ENCODE measurements around the gene ZKSCAN8. TPM values are rescaled to one million over a fixed set of nuclear protein-coding genes. Genes with fewer than 3 reads are reported as not detected.

Gene ZKSCAN8
- total RNA-seq, 1 experiment from 2014 or later, result 12.0 TPM

- no peak overlapping the region for H3K4me2 ChIP-seq (ENCODE audit: low read length)
- H3K27ac ChIP-seq (ENCODE audit: low read length), result no peak overlapping the region
- no peaks in the 10 kb centered on the region for H4K20me1 ChIP-seq (ENCODE audit: low read length)
- no peaks in the 10 kb centered on the region for H3K36me3 ChIP-seq (ENCODE audit: low read depth, low read length)
- H3F3A ChIP-seq (ENCODE audit: low read length, unreplicated experiment), result no peaks in the 10 kb centered on the region
- ChIA-PET POLR2A (ENCODE audit: unreplicated experiment) (no interaction called here), CTCF (interaction anchor here (0.7 kb wide), 1 partner anchor 149 kb away, joined by 4 read pairs; no protein-coding TSS in a partner anchor)
- peaks cover 7% of the 10 kb centered on the region for H3K4me1 ChIP-seq (ENCODE audit: insufficient read depth, low read length)
- no peak for DNase-seq
- intact Hi-C loops (cut with micrococcal nuclease), result no loop called here
- H3K9me2 ChIP-seq (replicated peaks; ENCODE audit: low read length), result no peaks in the 10 kb centered on the region
- no TSS peak for BruUV-seq (replicated peaks)
- H3K79me2 ChIP-seq (ENCODE audit: low read length), result no peaks in the 10 kb centered on the region
- TF ChIP-seq EZH2phosphoT487 (IDR thresholded peaks at IDR 0.05; ENCODE audit: borderline replicate concordance, low read length), result no peak
- TF ChIP-seq, protein P1, sequence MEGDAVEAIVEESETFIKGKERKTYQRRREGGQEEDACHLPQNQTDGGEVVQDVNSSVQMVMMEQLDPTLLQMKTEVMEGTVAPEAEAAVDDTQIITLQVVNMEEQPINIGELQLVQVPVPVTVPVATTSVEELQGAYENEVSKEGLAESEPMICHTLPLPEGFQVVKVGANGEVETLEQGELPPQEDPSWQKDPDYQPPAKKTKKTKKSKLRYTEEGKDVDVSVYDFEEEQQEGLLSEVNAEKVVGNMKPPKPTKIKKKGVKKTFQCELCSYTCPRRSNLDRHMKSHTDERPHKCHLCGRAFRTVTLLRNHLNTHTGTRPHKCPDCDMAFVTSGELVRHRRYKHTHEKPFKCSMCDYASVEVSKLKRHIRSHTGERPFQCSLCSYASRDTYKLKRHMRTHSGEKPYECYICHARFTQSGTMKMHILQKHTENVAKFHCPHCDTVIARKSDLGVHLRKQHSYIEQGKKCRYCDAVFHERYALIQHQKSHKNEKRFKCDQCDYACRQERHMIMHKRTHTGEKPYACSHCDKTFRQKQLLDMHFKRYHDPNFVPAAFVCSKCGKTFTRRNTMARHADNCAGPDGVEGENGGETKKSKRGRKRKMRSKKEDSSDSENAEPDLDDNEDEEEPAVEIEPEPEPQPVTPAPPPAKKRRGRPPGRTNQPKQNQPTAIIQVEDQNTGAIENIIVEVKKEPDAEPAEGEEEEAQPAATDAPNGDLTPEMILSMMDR (conservative IDR thresholded peaks at IDR 0.05; ENCODE audit: low read depth, low read length), result no peak
- no peak for TF ChIP-seq EZH2 (IDR thresholded peaks at IDR 0.05; ENCODE audit: low read length, unreplicated experiment)
- H3K27me3 ChIP-seq (ENCODE audit: low read length), result no peaks in the 10 kb centered on the region
- ATAC-seq, result no peak
- no peak overlapping the region for H3K9ac ChIP-seq (ENCODE audit: low read length)
- H3K4me3 ChIP-seq (ENCODE audit: low read length), result no peak overlapping the region
- H2AFZ ChIP-seq (ENCODE audit: low read length), result no peak overlapping the region
- no peaks in the 10 kb centered on the region for H3K9me3 ChIP-seq (ENCODE audit: low read length)
Measured at GRCh38 chr6:28206928-28207509, 65.3 kb downstream of the ZKSCAN8 start.

- no peak for ATAC-seq
- H3K4me1 ChIP-seq (ENCODE audit: insufficient read depth, low read length), result peaks cover 9% of the 10 kb centered on the region
- no peaks in the 10 kb centered on the region for H4K20me1 ChIP-seq (ENCODE audit: low read length)
- POLR2A ChIA-PET (ENCODE audit: unreplicated experiment), result no interaction called here
- H3K27ac ChIP-seq (ENCODE audit: low read length), result no peak overlapping the region
- CTCF ChIA-PET, result no interaction called here
- intact Hi-C loops (cut with micrococcal nuclease), result no loop called here
- H3K9me3 ChIP-seq (ENCODE audit: low read length), result no peaks in the 10 kb centered on the region
- no TSS peak for BruUV-seq (replicated peaks)
- DNase-seq, result no peak
- no peak overlapping the region for H3K4me2 ChIP-seq (ENCODE audit: low read length)
- no peaks in the 10 kb centered on the region for H3K9me2 ChIP-seq (replicated peaks; ENCODE audit: low read length)
- H3K36me3 ChIP-seq (ENCODE audit: low read depth, low read length), result no peaks in the 10 kb centered on the region
- TF ChIP-seq EZH2phosphoT487 (IDR thresholded peaks at IDR 0.05; ENCODE audit: borderline replicate concordance, low read length) (no peak), EZH2 (IDR thresholded peaks at IDR 0.05; ENCODE audit: low read length, unreplicated experiment) (no peak)
- TF ChIP-seq, protein P1 (conservative IDR thresholded peaks at IDR 0.05; ENCODE audit: low read depth, low read length), result no peak
- H3F3A ChIP-seq (ENCODE audit: low read length, unreplicated experiment), result no peaks in the 10 kb centered on the region
- H3K4me3 ChIP-seq (ENCODE audit: low read length), result no peak overlapping the region
- no peak overlapping the region for H3K9ac ChIP-seq (ENCODE audit: low read length)
- no peak overlapping the region for H2AFZ ChIP-seq (ENCODE audit: low read length)
- H3K79me2 ChIP-seq (ENCODE audit: low read length), result no peaks in the 10 kb centered on the region
- H3K27me3 ChIP-seq (ENCODE audit: low read length), result no peaks in the 10 kb centered on the region
Measured at GRCh38 chr6:28207510-28208110, 65.9 kb downstream of the ZKSCAN8 start.

DNA sequence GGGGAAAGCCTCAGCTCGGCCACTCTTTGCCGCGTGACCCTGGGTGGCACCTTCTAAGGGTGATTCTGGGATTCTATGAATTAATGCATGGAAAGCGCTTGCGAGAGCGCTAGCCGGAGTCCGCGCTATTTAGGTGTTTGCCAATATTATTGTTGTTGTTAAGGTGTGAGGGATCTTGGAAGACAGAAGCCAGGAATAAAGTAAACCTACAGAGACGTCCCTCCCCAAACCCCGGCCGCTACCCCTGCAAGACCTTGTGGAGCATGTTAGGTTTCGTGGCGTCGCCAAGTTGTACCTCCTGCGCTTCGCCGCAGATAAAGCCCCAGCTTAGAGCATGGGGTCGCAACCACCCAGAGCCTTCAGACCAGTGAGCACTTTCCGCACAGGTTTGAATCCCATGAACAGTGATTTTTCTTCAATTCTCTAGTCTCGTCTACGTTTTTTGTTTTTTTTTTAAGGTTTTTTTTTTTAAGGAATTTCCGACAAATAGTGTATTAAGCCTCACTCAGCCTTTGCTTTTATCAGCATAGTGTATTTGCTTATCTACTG is 66.5 kb downstream of the ZKSCAN8 start:
- H3K27me3 ChIP-seq (ENCODE audit: low read length), result no peaks in the 10 kb centered on the region
- no peak overlapping the region for H2AFZ ChIP-seq (ENCODE audit: low read length)
- TF ChIP-seq EZH2 (IDR thresholded peaks at IDR 0.05; ENCODE audit: low read length, unreplicated experiment), result no peak
- TF ChIP-seq EZH2phosphoT487 (IDR thresholded peaks at IDR 0.05; ENCODE audit: borderline replicate concordance, low read length), result no peak
- TF ChIP-seq, protein P1 (conservative IDR thresholded peaks at IDR 0.05; ENCODE audit: low read depth, low read length), result no peak

More for the DNA sequence above, 66.5 kb downstream of the ZKSCAN8 start:
- Histone ChIP-seq H3K4me3 (ENCODE audit: low read length) (no peak overlapping the region), H3K79me2 (ENCODE audit: low read length) (no peaks in the 10 kb centered on the region), H3K27ac (ENCODE audit: low read length) (no peak overlapping the region), H4K20me1 (ENCODE audit: low read length) (no peaks in the 10 kb centered on the region), H3F3A (ENCODE audit: low read length, unreplicated experiment) (no peaks in the 10 kb centered on the region), H3K36me3 (ENCODE audit: low read depth, low read length) (no peaks in the 10 kb centered on the region), H3K9ac (ENCODE audit: low read length) (no peak overlapping the region), H3K4me1 (ENCODE audit: insufficient read depth, low read length) (peaks cover 9% of the 10 kb centered on the region), H3K9me2 (replicated peaks; ENCODE audit: low read length) (no peaks in the 10 kb centered on the region), H3K9me3 (ENCODE audit: low read length) (no peaks in the 10 kb centered on the region), H3K4me2 (ENCODE audit: low read length) (no peak overlapping the region)
- CTCF ChIA-PET, result no interaction called here
- no TSS peak for BruUV-seq (replicated peaks)
- POLR2A ChIA-PET (ENCODE audit: unreplicated experiment), result no interaction called here
- no peak for DNase-seq
- no peak for ATAC-seq
- intact Hi-C loops (cut with micrococcal nuclease), result no loop called here

Data from PC-3 (cell line).